ENCODE results near the gene EHD1. TPM values are rescaled to one million over a fixed set of nuclear protein-coding genes. Genes with fewer than 3 reads are reported as not detected.

The EHD1 gene
- total RNA-seq, 4 donors from 2014 or later: 37.2 to 108 (median 46.4) TPM

DNA sequence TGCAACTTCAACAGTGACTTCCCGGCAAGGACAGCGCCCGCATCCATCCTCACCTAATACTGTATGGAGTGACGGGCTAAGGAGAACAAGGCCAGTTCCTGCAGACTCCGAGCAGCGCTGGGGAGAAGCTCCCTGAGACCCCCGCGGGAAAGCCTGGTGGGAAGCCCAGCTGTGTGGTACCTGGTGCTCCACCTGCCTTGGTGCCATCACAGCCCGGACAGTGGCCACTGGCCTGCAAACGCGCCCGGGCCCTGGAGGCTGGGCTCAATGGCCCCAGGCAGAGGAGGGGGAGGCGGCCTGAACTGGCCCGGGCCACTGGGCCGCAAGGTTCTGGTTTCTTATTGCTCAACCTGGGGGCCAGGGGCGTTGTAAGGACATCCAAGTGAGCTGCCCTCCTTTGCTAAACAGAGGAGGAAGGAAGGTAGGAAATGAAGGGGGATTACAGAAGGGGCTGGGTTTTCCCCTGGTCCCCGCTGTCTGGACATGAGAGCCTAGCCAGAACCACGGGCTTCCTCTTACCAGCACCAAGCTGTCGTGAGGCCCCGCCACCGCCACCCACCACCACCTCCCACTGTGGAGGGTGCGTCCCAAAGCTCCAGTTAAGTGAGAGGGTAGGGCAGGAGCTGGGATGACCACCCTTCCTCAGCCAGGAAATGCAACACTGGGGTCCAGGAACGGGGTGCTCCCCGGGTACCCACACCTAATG lies 25.5 kb downstream of the EHD1 start:
- TF ChIP-seq, protein P1, sequence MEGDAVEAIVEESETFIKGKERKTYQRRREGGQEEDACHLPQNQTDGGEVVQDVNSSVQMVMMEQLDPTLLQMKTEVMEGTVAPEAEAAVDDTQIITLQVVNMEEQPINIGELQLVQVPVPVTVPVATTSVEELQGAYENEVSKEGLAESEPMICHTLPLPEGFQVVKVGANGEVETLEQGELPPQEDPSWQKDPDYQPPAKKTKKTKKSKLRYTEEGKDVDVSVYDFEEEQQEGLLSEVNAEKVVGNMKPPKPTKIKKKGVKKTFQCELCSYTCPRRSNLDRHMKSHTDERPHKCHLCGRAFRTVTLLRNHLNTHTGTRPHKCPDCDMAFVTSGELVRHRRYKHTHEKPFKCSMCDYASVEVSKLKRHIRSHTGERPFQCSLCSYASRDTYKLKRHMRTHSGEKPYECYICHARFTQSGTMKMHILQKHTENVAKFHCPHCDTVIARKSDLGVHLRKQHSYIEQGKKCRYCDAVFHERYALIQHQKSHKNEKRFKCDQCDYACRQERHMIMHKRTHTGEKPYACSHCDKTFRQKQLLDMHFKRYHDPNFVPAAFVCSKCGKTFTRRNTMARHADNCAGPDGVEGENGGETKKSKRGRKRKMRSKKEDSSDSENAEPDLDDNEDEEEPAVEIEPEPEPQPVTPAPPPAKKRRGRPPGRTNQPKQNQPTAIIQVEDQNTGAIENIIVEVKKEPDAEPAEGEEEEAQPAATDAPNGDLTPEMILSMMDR (IDR thresholded peaks at IDR 0.05; ENCODE audit: low read depth): no peak

DNA sequence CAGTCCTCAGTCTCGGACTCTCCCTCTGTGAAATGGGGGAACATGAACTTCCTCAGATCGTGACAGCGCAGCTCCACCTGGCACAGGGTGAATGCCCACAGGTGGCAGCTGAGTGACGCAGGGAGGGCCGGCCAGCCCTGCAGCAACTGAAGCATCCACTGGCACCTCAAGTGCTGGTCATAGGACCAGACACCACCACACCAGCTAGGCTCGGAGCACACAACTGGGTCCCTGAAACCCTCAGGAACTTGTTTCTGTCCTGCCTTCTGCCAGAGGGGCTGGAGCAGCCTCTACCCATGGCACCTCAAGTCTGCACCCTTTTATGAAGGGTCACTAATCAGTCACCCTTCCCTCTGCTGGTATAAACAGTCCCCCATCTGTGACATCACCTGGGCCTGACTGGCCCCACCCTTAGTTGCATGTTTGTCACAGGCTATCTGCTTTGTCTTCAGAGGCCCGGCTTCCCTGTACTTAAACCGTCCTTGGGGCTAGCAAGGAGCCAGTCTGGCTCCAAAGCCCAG lies 26.5 kb downstream of the EHD1 start:
- TF ChIP-seq, protein P1 (IDR thresholded peaks at IDR 0.05; ENCODE audit: low read depth): no peak

DNA sequence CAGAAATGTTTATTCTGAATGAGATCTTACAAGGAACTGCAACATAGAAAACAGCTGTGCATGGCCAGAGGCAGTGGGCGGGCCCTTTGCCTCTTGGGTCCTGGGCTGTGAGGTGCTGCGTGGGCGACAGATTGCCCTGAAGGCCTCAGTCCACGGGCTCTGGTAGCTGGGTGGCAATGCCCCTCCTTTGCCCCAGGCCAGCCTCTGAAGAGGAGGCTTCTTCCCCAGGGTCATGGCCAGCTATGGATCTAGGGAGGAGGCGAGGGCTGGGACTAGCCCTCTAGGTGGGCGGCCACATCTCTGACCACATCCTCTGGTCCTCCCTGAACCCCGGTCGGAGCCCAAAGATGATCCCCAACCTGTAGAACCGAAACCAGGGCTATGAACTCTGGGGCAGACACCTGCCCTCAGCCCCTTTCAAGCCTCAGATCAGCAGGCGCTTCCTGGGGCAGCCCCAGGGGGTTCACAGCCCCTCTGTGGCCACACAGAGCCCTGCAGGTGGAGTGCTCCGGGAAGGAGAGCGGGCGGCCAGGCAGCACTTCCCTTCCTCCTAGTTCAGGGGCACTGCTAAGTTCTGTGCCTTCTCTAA lies 27.3 kb downstream of the EHD1 start:
- TF ChIP-seq, protein P1 (IDR thresholded peaks at IDR 0.05; ENCODE audit: low read depth): no peak

DNA sequence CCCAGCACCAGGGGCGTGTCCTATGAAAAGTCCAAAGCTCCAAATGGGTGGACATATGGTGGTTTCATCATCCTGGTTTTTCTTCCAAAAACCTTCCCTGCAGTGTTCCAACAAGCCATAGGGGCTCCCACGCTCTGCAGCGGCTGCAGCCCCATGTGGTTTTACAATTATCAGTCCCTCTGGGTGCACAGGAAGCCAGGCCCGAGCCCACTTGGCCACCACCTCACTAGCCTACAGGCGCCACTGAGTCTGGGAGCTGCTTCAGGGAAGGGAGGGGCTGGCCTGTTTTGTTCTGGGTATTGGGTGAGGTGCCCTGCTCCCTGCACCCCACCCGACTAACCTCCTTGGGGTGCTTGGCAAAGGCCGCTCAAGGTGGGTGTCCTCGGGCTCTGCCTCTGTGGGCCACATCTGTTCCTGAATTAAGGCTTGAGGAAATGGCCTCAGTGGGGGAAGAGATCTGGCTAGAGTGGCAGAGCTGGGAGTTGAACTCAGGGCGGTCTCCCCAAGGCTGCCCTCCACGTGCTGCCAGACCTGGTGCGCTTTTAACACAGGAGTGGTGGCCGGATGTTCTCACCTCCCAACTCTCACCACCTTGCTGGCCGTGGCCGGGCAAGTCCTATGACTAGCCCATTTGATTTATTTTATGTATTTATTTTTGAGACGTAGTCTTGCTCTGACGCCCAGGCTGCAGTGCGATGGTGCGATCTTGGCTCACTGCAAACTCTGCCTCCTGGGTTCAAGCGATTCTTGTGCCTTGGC lies 28.6 kb downstream of the EHD1 start:
- TF ChIP-seq, protein P1 (IDR thresholded peaks at IDR 0.05; ENCODE audit: low read depth): no peak

DNA sequence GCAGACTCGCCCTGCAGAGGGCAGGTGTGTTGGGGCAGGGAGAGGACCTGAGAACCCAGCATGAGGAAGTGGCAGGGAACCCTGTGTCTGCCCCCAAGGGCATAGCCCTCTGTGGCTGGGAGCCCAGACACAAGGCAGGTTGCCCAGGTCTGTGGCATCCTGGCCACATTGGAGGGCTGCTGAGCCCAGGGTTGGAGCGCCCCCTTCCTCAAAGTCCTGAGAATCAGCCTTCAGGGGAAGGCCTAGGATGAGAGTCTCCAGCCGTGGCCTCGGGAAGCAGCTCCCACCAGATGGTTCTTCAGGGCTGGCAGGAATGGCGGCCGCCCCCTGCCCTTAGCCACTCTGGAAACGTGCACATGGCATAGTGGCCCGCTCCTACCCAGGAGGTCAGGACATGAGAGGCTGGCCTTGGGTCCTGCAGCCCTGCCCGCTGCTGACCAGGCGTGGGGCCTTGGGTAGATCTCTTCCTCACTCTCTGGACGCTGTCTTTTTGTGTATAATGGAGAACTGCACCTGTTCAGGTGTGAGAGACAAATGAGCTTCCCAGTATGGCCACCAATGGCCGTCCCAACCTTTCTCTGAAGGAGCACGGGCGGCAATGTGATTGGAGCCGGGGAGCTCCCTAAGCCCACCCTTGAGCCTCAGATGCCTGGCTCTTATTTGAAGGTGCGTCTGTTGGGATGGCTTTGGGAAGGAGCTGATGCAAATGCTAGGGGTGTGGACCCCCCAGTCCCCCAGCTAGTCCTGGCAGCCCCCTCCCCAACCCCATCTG lies 29.4 kb downstream of the EHD1 start:
- TF ChIP-seq, protein P1 (IDR thresholded peaks at IDR 0.05; ENCODE audit: low read depth): no peak

DNA sequence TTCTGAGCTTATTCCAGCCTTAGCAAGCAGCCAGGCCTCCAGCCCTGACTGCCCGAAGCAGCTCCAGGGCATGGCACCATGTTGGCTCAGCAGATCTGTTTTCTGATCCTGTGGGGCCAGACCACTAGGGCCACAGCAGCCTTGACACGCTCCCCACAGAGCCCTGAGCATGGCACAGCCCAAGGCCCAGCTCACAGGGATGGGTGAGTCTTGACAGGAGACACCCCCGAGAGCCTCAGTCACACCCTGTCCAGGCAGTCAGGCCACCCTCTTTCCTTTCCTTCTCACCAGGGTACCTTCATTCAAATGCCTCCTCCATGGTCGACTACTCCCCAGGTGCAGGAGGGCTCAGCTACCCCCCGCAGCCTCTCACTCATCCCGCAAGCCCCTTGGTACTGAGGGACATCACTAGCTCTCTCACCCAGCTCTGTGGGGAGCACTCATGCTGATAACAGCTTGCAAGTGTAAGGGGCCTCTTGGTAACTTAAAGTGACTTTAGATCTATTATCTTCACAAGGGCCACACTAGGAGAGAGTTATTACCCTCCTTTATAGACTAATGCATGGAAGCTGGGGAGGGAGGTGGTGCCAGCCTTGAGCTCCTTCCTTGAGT lies 30.1 kb downstream of the EHD1 start:
- TF ChIP-seq, protein P1 (IDR thresholded peaks at IDR 0.05; ENCODE audit: low read depth): no peak
